SU-DHL-6 (cell line): ENCODE results near the gene APOH.

Experiments used
- EZH2phosphoT487 ChIP-seq: fragments of 200-600 bp; sonication (generic), shearing (Covaris generic); conservative IDR thresholded peaks from 2 replicates; pipeline ENCODE4 v1.6.1; 2018; ENCODE audit warnings: mild to moderate bottlenecking, antibody characterized with exemption, low read length, moderate library complexity, mixed read lengths
- TF ChIP-seq, protein P1 (sequence below): fragments of 200-600 bp; sonication (generic); IDR thresholded peaks from one replicate; pipeline ENCODE4 v1.5.1; 2017; ENCODE audit warnings: antibody characterized with exemption, mild to moderate bottlenecking, low read length, moderate library complexity; ENCODE audit not compliant: insufficient read depth, poor library complexity, severe bottlenecking

DNA sequence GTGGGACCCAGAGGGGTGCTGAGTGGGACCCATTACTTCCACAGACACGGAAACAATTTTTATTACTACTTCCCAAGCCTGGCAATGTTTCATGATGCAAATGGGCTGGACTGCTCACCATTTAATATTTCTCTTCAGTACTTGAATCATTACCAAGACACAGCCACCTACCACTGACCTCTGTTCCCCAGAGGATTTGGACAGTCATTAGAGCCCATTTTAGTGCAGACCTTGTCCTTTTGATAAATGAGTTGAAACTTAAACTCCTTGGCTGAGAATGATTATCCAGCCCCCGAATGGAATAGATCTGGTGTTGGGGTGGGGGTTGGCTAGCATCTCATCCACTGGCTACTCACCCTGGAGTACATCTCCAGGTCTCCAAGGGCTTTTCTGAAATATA is 33.6 kb upstream of the APOH start:
- TF ChIP-seq, protein P1, sequence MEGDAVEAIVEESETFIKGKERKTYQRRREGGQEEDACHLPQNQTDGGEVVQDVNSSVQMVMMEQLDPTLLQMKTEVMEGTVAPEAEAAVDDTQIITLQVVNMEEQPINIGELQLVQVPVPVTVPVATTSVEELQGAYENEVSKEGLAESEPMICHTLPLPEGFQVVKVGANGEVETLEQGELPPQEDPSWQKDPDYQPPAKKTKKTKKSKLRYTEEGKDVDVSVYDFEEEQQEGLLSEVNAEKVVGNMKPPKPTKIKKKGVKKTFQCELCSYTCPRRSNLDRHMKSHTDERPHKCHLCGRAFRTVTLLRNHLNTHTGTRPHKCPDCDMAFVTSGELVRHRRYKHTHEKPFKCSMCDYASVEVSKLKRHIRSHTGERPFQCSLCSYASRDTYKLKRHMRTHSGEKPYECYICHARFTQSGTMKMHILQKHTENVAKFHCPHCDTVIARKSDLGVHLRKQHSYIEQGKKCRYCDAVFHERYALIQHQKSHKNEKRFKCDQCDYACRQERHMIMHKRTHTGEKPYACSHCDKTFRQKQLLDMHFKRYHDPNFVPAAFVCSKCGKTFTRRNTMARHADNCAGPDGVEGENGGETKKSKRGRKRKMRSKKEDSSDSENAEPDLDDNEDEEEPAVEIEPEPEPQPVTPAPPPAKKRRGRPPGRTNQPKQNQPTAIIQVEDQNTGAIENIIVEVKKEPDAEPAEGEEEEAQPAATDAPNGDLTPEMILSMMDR: no peak
- TF ChIP-seq EZH2phosphoT487: no peak
